HG02798 (cell line): ENCODE results near the gene EIF3I.

Experiments
- ATAC-seq: cut with Tn5 transposase; IDR thresholded peaks from one replicate; pipeline ENCODE4 v1.9.1; 2021; ENCODE audit warnings: mild to moderate bottlenecking; ENCODE audit not compliant: unreplicated experiment, poor library complexity

The EIF3I gene

GRCh38 chr1:32197837-32198236 is 24.4 kb upstream of the EIF3I start:
- no peak for ATAC-seq

GRCh38 chr1:32198237-32199042 is 23.8 kb upstream of the EIF3I start:
- no peak for ATAC-seq

GRCh38 chr1:32199043-32199716 is 23.0 kb upstream of the EIF3I start:
- ATAC-seq, result no peak

DNA sequence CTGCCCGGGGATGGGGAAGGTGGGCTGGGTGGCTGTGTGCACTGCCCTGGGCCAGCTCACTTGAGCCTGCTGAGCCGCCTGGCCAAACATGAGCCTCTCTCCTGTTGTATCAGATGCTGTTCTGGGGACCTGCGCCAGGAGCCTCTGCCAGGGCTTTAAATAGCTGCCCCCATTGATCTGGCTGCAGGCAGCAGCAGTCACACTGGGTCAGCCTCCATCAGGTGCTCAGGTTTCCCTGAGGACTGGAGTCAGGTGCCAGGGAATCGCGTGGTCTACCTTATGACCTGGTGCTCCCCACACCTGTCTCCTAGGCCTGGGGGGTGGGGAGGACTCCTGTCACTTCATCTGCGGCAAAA is 22.5 kb upstream of the EIF3I start:
- no peak for ATAC-seq

DNA sequence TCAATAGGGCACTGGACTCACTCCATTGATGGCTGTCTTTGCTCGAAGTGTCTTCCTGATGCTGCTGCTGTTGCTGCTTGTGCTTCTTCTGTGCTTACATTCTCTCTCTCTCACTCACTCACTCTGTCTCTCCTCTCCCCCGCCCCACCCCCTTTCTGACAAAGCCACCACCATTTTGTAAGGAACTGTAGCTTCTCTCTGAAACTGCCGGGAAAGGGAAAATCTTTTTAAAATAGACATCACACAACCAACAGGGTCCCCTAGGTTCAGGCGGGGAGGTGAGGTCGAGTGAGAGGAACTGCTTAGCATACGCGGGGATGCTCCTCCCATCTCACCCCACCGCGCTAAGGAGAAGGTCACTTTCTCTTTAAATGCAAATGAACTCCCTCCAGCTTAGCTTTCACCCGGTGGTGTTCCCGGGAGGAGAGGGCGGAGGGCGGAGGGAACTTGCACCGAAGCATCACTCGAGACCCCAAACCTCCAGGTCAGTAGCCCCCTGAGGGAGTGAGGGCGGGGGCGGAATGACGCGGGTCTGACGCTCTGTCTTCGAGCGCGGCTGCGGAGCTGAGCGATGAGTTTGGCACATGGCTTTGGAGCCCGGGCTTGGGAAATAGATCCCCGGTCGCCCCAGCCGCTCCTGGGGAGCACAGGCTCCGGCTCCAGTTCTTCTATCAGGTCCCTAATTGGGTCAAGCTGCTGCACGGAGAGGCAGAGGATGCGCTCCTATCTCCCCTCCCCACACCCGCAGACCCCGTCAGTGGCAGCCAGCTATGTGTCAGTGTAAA is 21.8 kb upstream of the EIF3I start, which contains the start of gene CCDC28B:
CCDC28B (plus strand) TSS at position 370 of the 785 bp plus-strand sequence. CDS start 1,341 bp downstream, outside the sequence.
- ATAC-seq, result peak; percentile 27

GRCh38 chr1:32201011-32201855 is 21.0 kb upstream of the EIF3I start:
- ATAC-seq, result peak; percentile 34

DNA sequence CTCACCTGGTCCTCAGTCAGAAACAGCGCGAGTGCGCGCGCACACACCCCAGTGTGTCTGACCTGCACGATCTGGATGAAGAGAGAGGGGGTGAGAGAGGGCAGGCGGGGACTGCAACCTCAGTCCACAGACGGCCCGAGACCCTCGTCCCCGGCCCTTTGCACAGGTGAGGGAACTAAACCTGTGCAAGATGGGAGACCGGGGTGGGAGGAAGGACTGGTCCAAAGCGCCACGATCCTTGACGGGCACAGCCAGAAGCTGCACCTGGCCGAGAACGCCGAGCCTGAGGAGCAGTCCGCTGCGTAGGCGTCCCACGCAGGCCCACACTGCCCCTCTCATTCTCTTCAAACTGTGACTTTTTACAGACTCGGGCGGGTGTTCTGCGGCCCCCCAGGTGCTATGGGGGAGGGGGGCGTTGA is 17.3 kb upstream of the EIF3I start:
- no peak for ATAC-seq

DNA sequence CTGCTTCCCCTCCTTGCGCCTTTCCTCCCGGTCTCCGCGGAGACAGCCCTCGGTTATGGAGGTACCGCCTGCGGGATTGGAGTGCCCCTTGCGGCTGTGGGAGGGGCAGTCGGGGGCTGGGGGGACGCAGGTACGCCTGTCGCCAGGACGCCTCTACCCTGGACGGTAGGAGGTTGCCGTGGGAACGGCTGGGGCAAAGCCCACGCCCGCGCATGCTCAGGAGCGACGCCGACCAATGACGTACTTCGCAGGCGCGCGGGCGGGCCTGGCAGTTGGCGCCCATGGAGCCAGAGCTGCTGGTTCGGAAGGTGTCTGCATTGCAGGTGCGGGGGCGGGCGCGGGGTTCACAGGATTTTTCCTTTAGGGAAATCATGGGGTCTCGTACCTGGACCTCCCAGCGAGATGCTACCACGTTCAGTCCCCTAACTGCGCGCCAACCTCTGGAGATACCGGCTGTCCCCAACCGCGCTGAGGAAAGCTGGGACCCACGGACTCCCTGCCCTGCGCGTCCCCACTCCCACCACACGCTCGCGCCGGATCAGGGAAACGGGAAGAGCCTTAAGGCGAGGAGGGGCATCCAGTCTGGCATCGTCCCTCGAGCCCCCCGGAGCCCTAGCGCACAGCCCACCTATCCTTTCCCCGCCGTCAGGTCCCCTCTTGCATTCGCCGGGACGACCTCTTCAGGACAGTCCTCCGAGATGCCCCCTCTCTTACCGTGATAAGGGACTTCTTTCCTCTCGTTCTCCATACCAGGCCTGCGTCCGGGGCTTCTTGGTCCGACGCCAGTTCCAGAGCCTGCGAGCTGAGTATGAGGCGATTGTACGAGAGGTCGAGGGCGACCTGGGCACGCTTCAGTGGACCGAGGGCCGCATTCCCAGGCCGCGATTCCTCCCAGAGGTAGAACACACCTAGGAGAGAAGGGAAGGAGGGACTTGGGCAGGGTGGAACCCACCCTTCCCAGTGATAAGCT is 16.5 kb upstream of the EIF3I start, which contains the start of gene IQCC:
IQCC (plus strand) TSS at position 271 of the 970 bp plus-strand sequence; CDS start at position 282, 11 bp downstream.
- ATAC-seq, result peak; percentile 55

DNA sequence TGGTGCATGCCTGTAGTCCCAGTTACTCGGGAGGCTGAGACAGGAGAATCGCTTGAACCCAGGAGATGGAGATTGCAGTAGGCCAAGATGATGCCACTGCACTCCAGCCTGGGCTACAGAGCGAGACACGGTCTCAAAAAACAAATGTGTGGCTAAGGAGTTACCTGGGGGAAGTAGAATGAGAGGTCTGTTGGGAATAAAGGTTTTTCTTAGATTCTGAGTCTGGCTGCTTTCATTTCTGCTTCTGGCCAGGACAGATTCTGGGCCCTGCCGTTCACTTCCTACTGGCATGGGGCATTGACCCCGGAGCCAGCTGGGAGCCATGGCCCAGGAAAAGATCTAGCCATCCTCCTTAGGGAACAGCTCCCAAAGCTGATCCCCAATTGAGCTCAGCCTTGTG is 13.7 kb upstream of the EIF3I start:
- no peak for ATAC-seq

GRCh38 chr1:32208891-32209328 is 13.3 kb upstream of the EIF3I start, which contains the start of gene DCDC2B:
Gene DCDC2B (plus strand): TSS chr1:32209089. CDS start chr1:32209094, 5 bp downstream.
- ATAC-seq, result no peak

- ATAC-seq, result no peak
These were observed 6.4 kb upstream of the EIF3I start for GRCh38 chr1:32215629-32216480.

DNA sequence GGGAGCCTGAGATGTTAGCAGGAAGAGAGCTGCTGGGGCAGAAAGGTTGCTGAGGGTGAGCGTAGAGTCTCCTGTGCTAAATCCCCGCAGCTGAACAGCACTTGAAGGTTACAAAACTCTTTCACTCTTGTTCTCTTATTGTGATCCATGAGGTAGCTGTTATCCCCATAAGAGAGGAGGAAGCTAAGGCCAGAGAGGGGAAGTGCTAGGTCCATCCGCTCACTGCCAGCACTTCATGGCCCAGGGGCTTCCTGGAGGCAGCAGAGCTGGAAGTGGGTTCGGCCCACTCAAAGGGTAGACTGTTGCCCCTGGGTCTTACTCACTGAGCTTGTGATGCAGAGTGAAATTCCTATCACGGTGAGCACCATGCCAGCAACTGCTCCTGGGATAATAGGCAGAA is 5.6 kb upstream of the EIF3I start:
- no peak for ATAC-seq

- ATAC-seq, result no peak
These were observed 3.2 kb upstream of the EIF3I start for GRCh38 chr1:32219022-32219421.

DNA sequence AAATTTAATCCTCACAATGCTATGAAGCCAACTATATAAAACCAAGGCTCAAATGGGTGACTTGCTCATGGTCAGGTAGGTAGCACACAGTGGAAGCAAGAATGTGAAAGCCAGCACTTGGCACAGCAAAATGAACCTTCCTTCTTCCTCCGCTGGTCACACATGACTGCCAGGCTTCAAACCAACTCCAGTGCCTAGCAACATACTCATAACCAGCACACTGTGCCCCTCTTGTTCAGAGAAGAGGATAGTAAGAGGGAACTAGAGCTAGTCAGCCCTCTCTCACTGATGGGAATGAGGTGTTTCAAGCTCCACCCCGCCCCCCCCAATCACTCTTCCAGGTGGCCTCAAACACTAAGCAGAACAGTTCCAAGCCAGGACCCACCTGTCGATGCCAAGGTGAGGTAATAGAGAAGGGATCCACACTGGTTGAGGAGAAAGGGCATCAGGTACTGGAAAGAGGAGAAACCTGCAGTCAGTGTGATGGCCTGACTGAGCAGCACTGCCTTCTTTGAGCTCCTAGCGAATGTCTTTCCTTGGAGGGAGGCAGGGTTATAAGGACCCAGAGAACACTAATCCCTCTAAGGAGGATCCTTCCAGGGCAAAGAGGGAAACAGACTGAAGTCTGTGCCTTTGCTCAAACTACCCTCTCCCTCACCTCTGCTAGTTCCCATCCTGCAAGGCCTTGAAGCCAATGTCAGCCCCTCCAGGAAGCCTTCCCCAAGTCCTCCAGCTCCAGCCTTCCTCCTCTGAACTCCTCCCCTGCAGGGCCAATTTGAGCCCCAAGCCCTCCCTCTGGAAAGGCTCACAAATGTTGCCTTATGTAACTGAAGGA is 1.2 kb upstream of the EIF3I start:
- no peak for ATAC-seq

DNA sequence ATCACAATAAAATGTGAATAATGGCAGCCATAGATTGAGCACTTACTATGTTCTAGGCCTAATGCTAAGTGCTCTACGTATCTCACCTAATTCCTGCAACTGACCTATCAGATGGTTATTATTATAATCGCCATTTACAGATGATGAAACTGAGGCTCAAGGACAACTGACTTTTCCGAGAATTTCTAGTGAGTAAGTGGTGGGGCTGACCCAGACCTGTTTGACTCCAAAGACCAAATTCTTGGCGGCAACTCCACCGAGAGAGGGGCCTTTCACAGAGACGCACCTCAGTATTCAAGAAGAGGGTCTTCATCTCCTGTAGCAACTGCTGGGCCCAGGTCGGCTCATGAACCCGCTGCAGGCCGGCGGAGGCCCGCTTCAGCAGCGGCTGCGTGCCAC is 627 bp upstream of the EIF3I start:
- no peak for ATAC-seq

DNA sequence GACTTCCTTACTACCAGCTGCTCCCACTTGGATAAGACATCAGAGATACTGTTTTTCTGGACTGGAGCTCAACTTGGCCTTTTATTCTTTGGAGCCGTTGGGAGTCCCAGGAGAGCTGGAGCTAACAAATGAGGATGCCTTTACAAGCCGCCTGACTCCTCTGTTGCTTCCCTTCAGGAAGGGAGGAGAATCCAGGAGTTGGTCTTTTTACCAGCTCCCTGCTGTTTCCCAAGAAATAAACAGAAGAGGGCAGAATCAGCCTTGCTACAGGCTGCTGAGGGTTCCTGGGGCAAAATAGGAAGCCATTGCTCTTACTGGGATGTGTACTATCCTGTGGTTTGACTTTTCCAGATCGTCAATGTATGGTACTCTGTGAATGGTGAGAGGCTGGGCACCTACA is 1.5 kb downstream of the EIF3I start:
- ATAC-seq, result no peak

DNA sequence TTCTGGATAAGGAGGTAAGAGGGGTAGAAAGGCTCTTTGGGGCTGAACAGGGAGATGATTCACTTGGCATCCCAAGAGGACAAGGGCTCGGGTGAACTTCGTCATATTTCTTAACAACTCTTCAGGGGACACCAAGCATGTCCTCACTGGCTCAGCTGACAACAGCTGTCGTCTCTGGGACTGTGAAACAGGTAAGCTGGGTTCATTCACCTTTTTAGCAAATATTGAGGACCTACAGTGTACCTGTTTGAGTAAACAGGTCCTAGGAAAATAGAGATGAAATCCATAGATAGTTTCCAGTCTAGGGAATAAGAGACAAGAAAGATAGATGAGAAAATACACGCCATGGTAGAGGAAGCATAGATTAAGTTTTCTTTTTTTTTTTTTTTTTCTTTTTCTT is 2.1 kb downstream of the EIF3I start:
- ATAC-seq, result no peak
